ENCODE data around the gene OSR1. TPM values are rescaled to one million over a fixed set of nuclear protein-coding genes. Genes with fewer than 3 reads are reported as not detected.

Gene OSR1
- total and polyA plus RNA-seq, 4 donors: 0.14 to 0.70 (median 0.17) TPM; not detected in 1

DNA sequence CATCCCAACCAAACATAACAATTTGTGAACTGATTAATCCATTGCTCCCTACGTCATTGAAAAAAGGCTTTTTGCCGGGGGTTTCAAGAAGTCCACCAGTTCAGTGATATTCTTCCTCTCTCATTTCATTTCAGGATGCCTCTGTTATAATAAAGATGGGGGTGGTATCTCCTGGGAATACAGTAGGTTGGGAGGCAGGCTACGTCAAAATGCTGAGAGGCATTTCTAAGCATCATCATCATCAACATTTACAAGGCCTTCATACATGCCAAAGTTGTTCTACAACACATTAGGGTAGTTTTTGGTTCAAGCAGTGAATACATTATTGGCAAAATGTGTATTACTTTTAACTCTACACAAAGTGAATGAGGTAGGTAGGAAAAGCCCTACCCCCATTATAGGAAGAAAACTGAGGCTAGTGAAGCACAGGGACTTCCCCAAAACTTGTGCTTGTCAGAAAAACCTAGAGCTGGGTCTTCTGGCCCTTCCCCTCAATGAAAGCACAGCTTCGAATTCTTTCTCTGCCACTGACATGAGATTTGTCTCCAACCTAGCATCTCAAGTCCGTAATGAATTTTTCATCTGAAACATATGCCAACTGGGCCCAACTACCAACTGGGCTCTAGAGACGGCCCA lies 11.3 kb downstream of the OSR1 start:
- H3K36me3 ChIP-seq (ENCODE audit: control insufficient read depth in 4 of 4, insufficient read depth in 3 of 4, low read depth in 1 of 4, low read length in 3 of 4): peaks cover 0 to 3% (median 0%) of the 10 kb centered on the region in 4 donors
- H3K27me3 ChIP-seq (ENCODE audit: control insufficient read depth in 4 of 4, insufficient read depth in 4 of 4, low read length in 3 of 4): peaks cover 0 to 3% (median 1%) of the 10 kb centered on the region in 4 donors
- TF ChIP-seq FOXA2 (IDR thresholded peaks at IDR 0.05): no peak
- no peak for TF ChIP-seq ATF3 (IDR thresholded peaks at IDR 0.05)
- no peak for TF ChIP-seq TAF1 (conservative IDR thresholded peaks at IDR 0.05)
- no peak for TF ChIP-seq HNF4G (IDR thresholded peaks at IDR 0.05)
- TF ChIP-seq GABPA (IDR thresholded peaks at IDR 0.05 in 1 of 2, conservative IDR thresholded peaks at IDR 0.05 in 1 of 2): no peak
- TF ChIP-seq, protein P1, sequence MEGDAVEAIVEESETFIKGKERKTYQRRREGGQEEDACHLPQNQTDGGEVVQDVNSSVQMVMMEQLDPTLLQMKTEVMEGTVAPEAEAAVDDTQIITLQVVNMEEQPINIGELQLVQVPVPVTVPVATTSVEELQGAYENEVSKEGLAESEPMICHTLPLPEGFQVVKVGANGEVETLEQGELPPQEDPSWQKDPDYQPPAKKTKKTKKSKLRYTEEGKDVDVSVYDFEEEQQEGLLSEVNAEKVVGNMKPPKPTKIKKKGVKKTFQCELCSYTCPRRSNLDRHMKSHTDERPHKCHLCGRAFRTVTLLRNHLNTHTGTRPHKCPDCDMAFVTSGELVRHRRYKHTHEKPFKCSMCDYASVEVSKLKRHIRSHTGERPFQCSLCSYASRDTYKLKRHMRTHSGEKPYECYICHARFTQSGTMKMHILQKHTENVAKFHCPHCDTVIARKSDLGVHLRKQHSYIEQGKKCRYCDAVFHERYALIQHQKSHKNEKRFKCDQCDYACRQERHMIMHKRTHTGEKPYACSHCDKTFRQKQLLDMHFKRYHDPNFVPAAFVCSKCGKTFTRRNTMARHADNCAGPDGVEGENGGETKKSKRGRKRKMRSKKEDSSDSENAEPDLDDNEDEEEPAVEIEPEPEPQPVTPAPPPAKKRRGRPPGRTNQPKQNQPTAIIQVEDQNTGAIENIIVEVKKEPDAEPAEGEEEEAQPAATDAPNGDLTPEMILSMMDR (IDR thresholded peaks at IDR 0.05; ENCODE audit: low read depth, low read length, missing input control): no peak
- no peak for TF ChIP-seq FOXA1 (IDR thresholded peaks at IDR 0.05)
- no peak for TF ChIP-seq RAD21 (IDR thresholded peaks at IDR 0.05)
- no peak for TF ChIP-seq EGR1 (IDR thresholded peaks at IDR 0.05; ENCODE audit: low read depth in 2 of 2)
- no peak for TF ChIP-seq MAX (IDR thresholded peaks at IDR 0.05)
- no peak for TF ChIP-seq SP1 (IDR thresholded peaks at IDR 0.05)
- no peak for TF ChIP-seq RXRA (IDR thresholded peaks at IDR 0.05)
- no peak for TF ChIP-seq JUND (IDR thresholded peaks at IDR 0.05)
- TF ChIP-seq, protein P2, sequence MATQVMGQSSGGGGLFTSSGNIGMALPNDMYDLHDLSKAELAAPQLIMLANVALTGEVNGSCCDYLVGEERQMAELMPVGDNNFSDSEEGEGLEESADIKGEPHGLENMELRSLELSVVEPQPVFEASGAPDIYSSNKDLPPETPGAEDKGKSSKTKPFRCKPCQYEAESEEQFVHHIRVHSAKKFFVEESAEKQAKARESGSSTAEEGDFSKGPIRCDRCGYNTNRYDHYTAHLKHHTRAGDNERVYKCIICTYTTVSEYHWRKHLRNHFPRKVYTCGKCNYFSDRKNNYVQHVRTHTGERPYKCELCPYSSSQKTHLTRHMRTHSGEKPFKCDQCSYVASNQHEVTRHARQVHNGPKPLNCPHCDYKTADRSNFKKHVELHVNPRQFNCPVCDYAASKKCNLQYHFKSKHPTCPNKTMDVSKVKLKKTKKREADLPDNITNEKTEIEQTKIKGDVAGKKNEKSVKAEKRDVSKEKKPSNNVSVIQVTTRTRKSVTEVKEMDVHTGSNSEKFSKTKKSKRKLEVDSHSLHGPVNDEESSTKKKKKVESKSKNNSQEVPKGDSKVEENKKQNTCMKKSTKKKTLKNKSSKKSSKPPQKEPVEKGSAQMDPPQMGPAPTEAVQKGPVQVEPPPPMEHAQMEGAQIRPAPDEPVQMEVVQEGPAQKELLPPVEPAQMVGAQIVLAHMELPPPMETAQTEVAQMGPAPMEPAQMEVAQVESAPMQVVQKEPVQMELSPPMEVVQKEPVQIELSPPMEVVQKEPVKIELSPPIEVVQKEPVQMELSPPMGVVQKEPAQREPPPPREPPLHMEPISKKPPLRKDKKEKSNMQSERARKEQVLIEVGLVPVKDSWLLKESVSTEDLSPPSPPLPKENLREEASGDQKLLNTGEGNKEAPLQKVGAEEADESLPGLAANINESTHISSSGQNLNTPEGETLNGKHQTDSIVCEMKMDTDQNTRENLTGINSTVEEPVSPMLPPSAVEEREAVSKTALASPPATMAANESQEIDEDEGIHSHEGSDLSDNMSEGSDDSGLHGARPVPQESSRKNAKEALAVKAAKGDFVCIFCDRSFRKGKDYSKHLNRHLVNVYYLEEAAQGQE (IDR thresholded peaks at IDR 0.05): no peak
- no peak for TF ChIP-seq HNF4A (conservative IDR thresholded peaks at IDR 0.05)
- TF ChIP-seq NR2F2 (IDR thresholded peaks at IDR 0.05): no peak
- no peak for TF ChIP-seq ZBTB33 (IDR thresholded peaks at IDR 0.05)
- no peak for TF ChIP-seq YY1 (IDR thresholded peaks at IDR 0.05)
- H3K4me3 ChIP-seq (ENCODE audit: low read depth in 1 of 3, low read length in 3 of 3): peak overlapping the region; percentile 71 to 88 (median 84)
- H3K27ac ChIP-seq (ENCODE audit: low read depth in 1 of 2, low read length in 2 of 2): peak overlapping the region; percentile 80 to 89
- peak overlapping the region; percentile 61 to 73 for H3K9ac ChIP-seq (ENCODE audit: low read depth in 1 of 2, low read length in 2 of 2)
- WGBS: 46% methylated on average over 6 of the region's 6 CpGs
- H3K9me3 ChIP-seq (ENCODE audit: control insufficient read depth in 4 of 4, low read length in 3 of 4): no peaks in the 10 kb centered on the region
- peaks cover 7 to 33% (median 22%) of the 10 kb centered on the region in 4 donors for H3K4me1 ChIP-seq (ENCODE audit: control insufficient read depth in 4 of 4, insufficient read depth in 4 of 4, low read length in 3 of 4)
- DNase-seq (ENCODE audit: low spot score): no peak
